Fibroblast of pulmonary artery (primary cell): Measurements from ENCODE around the gene RASGEF1B.

ENCODE experiments used
- DNase-seq: peaks from one replicate; pipeline ENCODE4 v3.0.0-alpha.2; 2010; ENCODE audit warnings: low read depth
- H3K4me3 ChIP-seq: replicated peaks from 2 replicates; pipeline ENCODE4 v1.5.1; 2011; ENCODE audit warnings: low read depth, mild to moderate bottlenecking, control low read depth, low read length, moderate library complexity
- TF ChIP-seq, protein P1 (sequence below): IDR thresholded peaks from 2 replicates; pipeline ENCODE4 v1.5.1; 2011; ENCODE audit warnings: mild to moderate bottlenecking, control low read depth, low read length, inconsistent platforms; ENCODE audit errors: missing control alignments

RASGEF1B gene

DNA sequence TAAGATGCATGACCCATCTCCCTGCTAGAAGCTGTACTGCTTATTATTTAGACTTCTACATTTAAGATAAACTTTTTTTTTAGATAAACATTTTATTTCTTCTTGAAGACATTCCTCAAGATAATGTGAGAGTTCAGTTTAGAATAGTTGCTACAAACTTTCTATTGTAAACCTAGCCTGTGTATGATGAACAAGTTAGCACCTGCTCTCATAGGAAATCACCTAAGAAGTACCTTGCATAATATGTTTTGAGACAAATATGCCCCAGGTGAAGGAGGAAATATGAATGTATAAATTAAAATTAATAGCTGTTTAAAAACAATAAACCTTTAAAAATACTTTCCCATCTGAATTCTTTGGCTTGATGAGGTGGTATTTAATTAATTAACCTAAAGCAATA is 35.6 kb downstream of the RASGEF1B start:
- no peak for DNase-seq
- TF ChIP-seq, protein P1, sequence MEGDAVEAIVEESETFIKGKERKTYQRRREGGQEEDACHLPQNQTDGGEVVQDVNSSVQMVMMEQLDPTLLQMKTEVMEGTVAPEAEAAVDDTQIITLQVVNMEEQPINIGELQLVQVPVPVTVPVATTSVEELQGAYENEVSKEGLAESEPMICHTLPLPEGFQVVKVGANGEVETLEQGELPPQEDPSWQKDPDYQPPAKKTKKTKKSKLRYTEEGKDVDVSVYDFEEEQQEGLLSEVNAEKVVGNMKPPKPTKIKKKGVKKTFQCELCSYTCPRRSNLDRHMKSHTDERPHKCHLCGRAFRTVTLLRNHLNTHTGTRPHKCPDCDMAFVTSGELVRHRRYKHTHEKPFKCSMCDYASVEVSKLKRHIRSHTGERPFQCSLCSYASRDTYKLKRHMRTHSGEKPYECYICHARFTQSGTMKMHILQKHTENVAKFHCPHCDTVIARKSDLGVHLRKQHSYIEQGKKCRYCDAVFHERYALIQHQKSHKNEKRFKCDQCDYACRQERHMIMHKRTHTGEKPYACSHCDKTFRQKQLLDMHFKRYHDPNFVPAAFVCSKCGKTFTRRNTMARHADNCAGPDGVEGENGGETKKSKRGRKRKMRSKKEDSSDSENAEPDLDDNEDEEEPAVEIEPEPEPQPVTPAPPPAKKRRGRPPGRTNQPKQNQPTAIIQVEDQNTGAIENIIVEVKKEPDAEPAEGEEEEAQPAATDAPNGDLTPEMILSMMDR = no peak
- no peak overlapping the region for H3K4me3 ChIP-seq

DNA sequence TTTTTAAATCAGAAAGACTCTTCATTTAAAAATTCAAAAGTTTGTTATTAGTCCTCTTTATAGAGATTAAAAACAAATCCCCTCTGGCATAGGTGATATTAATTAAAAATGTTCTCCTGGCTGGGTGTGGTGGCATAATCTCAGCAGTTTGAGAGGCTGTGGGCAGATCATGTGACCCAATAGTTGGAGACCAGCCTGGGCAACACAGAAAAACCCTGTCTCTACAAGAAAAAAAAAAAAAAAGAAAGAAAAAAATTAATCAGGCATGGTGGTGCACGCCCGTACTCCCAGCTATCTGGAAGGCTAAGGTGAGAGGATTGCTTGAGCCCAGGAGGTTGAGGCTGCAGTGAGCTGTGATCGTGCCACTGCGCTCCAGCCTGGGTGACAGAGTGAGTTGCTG is 38.9 kb downstream of the RASGEF1B start:
- H3K4me3 ChIP-seq = no peak overlapping the region
- TF ChIP-seq, protein P1 = no peak

DNA sequence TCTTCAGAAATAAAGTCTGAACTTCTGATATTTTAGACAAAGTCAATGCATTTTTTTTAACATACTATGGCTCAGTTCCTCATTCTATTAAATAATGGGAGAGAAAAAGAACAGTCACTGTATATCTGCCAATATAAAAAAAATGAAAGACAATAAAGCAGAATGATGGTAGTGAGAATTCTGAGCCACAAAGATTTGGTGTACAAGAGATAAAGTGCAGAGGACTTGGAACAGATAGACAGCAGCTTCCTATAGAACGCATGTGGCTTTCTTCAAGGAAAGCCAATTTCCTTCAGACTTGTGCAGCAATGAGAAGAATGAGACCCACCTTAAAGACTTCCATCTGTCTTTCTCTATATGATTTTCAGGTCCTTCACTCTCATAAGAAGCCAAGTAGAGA is 39.7 kb downstream of the RASGEF1B start:
- DNase-seq = no peak
- TF ChIP-seq, protein P1 = no peak

More for the DNA sequence above, 38.9 kb downstream of the RASGEF1B start:
- DNase-seq = no peak

DNA sequence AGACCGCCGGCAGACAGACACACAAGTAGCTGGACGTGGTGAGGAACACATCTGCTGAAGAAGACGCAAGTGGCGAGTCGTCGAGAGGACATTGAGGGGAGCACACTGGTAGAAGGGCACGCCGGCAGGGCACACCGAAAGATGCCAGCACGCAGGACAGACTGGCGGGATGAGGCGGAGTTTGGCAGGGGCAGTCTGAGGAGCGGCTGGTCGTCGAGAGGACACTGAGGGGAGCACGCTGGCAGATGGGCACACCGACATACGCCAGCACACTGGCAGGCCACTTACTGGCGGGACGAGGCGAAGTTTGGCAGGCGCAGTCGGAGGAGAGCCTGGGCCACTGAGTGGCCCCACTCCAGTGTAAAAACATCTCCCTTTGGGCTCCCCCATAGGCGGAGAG is 42.1 kb downstream of the RASGEF1B start:
- no peak for DNase-seq
- no peak overlapping the region for H3K4me3 ChIP-seq
- TF ChIP-seq, protein P1 = no peak

More for the DNA sequence above, 39.7 kb downstream of the RASGEF1B start:
- H3K4me3 ChIP-seq = no peak overlapping the region

DNA sequence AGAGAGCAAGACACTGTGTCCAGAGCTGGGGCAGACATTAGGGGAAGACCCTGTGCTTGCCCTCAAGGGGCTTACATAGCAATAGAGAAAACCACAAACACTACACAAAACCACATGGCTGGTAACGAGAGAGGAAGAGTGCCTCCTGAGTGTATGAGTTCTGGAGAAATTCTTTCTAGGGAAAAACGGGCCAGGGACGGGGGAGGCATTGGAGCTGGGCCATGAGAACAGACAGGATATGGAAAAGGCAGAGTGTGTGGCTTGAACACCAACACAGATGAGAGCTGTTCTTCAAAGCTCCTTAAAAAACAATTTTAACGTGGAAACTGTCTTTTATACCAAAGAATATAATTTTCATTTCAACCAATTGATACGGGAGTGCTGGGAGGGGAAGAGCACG is 42.7 kb downstream of the RASGEF1B start:
- TF ChIP-seq, protein P1 = no peak
- no peak for DNase-seq

DNA sequence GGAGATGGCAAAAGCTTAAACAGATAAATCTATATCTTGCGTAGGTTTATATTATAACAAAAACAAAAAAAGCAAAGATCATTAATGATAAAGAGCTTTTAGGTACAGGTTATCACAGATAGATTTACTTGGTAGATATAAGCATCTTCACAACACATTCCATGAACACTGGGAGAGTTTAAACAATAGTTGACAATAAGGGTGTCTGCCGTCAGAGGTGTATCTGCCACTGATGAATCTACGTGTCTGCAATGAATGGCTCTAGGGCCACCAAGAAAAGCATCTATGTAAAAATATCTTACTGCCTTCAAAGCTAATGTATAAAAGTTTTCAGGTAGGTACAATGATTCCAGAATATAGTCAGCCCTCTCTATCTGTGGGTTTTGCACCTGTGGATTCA is 43.7 kb downstream of the RASGEF1B start:
- no peak overlapping the region for H3K4me3 ChIP-seq
- TF ChIP-seq, protein P1 = no peak
- no peak for DNase-seq

More for the DNA sequence above, 42.7 kb downstream of the RASGEF1B start:
- no peak overlapping the region for H3K4me3 ChIP-seq

DNA sequence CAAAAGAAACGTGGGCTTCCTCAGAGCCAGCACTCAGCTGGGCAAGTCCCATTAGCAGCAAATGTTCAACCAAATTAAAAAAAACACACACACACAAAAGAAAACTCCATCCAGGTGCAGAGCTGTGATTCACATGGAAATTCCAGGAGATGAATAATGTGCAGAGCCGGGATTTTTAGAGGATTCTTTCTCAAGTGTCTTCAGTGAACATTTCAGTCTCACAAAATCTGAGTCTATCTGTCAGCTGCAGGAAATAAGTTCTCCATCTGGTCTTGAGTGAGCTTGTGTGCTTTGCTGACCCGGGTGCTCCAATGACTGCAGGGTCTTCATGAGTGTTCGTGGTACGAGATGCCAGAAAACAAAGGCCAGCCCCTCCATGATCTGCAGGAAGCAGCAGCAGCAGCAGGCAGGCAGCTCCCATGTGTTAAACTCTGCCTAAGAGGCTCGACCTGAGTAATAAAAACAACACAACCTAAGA is 44.3 kb downstream of the RASGEF1B start:
- TF ChIP-seq, protein P1 = no peak
- DNase-seq = no peak

More for the DNA sequence above, 44.3 kb downstream of the RASGEF1B start:
- H3K4me3 ChIP-seq = no peak overlapping the region
